Ishikawa (cell line): ENCODE data around the gene WNT11.
A peak's percentile ranks its signal among the peaks of the same experiment; 100 is the strongest.

Source experiments
- CEBPB ChIP-seq: IDR thresholded peaks from 2 replicates; pipeline ENCODE4 v1.6.1; 2012
- CREB1 ChIP-seq: IDR thresholded peaks from 2 replicates; pipeline ENCODE4 v1.6.1; 2012; ENCODE audit warnings: low read depth
- EGR1 ChIP-seq: IDR thresholded peaks from 2 replicates; pipeline ENCODE4 v1.6.1; 2012
- EP300 ChIP-seq: IDR thresholded peaks from 2 replicates; pipeline ENCODE4 v1.6.1; 2012; ENCODE audit warnings: borderline replicate concordance
- FOXM1 ChIP-seq: IDR thresholded peaks from 2 replicates; pipeline ENCODE4 v1.6.1; 2012; ENCODE audit warnings: low read depth, borderline replicate concordance
- NFIC ChIP-seq: IDR thresholded peaks from 2 replicates; pipeline ENCODE4 v1.6.1; 2012
- RAD21 ChIP-seq: IDR thresholded peaks from 2 replicates; pipeline ENCODE4 v1.6.1; 2012; ENCODE audit warnings: low read depth
- REST ChIP-seq: IDR thresholded peaks from 2 replicates; pipeline ENCODE4 v1.6.1; 2012; ENCODE audit warnings: low read depth, mild to moderate bottlenecking
- TAF1 ChIP-seq: IDR thresholded peaks from 2 replicates; pipeline ENCODE4 v1.6.1; 2012; ENCODE audit warnings: low read depth, mild to moderate bottlenecking
- TCF12 ChIP-seq: IDR thresholded peaks from 2 replicates; pipeline ENCODE4 v1.6.1; 2012; ENCODE audit warnings: low read depth
- TEAD4 ChIP-seq: IDR thresholded peaks from 2 replicates; pipeline ENCODE4 v1.6.1; 2012
- USF1 ChIP-seq: IDR thresholded peaks from 2 replicates; pipeline ENCODE4 v1.6.1; 2012
- YY1 ChIP-seq: IDR thresholded peaks from 2 replicates; pipeline ENCODE4 v1.6.1; 2012; ENCODE audit warnings: low read depth
- ZBTB7A ChIP-seq: IDR thresholded peaks from 2 replicates; pipeline ENCODE4 v1.6.1; 2012; ENCODE audit warnings: low read depth
- TF ChIP-seq, protein P1 (sequence below): IDR thresholded peaks from 2 replicates; pipeline ENCODE4 v1.6.1; 2012

WNT11 gene

DNA sequence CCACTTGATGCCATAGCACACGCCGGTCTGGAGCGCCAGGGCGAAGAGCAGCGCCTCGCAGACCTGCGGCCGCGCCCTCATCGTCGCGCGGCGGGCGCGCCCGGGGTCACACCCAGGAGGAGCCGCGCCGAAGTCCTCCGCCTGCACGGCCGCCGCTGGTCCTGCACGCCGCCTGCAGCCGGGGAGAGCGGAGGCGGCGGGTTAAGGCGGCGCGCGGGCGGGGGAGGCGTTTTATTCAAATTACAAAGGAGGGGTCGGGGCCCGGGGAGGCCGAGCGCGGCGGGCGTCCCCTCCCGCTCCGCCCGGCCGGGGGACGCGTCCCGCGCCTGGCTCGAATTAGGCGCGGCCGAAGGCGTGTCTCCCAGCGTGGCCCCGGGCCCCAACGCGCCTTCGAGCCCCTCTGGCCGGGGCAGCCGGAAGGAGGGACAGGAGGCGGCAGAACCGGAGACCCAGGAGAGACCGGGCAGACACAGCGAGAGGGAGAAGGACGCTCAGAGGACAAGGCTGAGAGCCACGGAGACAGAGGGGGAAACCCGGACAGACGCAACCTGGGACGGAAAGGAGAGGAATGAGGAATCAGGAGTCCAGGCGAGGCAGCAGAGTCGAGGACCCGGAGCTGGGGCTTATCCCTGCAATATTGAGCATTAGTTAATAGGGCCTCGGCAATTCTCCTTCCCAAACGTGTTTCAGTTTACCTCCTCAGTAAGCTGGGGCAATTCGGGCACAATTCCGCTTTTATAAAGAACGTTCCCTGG lies at the start of gene WNT11:
Gene WNT11 (minus strand): TSS at position 176 of the 755 bp plus-strand sequence. CDS start 95 bp downstream, at position 81.
- 0 out of 2 replicates have a peak, but pooled peaks have one; percentile 16 for TF ChIP-seq TEAD4
- TF ChIP-seq RAD21 = no peak
- TF ChIP-seq EGR1 = peak; percentile 83
- 0 out of 2 replicates have a peak, but pooled peaks have one; percentile 58 for TF ChIP-seq ZBTB7A
- TF ChIP-seq FOXM1 = no peak
- no peak; the same call in 1 of the 2 replicates for TF ChIP-seq NFIC
- TF ChIP-seq, protein P1, sequence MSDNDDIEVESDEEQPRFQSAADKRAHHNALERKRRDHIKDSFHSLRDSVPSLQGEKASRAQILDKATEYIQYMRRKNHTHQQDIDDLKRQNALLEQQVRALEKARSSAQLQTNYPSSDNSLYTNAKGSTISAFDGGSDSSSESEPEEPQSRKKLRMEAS = peak; percentile 78

- TF ChIP-seq, protein P1 = no peak
- TF ChIP-seq RAD21 (no peak), YY1 (no peak), EGR1 (no peak), TEAD4 (no peak), EP300 (no peak), CEBPB (no peak), TCF12 (no peak), ZBTB7A (no peak), CREB1 (no peak), USF1 (no peak), FOXM1 (no peak), REST (no peak), TAF1 (no peak), NFIC (no peak)
These were observed 47.1 kb upstream of the WNT11 start for GRCh38 chr11:76253416-76253815.

DNA sequence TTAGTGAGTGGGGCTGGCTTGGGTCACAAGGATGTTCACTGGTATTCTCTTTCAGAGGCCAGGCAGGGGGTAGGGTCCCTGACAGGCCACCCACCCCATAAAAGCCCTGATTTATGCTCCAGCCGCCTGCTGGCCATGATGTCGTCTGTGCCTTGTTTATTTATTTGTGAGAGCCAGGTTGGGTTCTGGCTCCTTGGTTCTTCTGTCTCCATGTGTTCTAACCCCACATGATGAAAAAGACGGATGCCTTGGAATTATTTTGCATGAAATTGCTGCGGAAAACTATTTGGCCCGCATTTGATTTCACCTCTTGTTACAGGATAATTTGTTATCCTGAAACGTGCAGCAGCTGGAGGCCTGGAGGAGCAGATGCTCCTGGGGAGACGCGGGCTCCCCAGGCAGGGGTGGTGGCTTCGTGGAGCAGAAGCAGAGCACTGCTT lies 46.3 kb upstream of the WNT11 start:
- TF ChIP-seq CREB1 (no peak), TCF12 (no peak), EGR1 (no peak), ZBTB7A (no peak), TEAD4 (no peak), EP300 (no peak), FOXM1 (no peak), RAD21 (no peak), NFIC (no peak), USF1 (no peak), YY1 (no peak), REST (no peak), CEBPB (no peak), TAF1 (no peak)
- TF ChIP-seq, protein P1 = no peak

DNA sequence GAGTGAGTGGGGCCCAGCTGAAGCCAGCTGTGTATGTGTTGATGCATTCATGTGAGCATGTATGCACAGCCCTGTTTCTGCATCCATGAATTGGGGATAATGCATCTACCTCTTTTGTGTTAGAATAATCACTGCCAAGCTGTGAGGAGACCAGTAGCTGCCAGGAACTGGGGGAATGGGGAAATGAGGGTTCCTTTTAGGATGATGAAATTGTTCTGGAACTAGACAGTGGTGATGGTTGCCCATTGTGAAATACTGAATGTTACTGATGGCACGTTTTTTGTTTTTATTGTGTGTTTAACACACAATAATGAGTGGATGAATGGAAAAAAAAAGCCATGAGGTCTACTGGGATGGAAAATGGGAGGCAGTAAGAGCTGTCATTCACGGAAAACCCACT lies 45.3 kb upstream of the WNT11 start:
- TF ChIP-seq TAF1 = no peak
- TF ChIP-seq, protein P1 = no peak
- no peak for TF ChIP-seq USF1
- no peak for TF ChIP-seq FOXM1
- no peak for TF ChIP-seq YY1
- TF ChIP-seq RAD21 = no peak
- no peak for TF ChIP-seq REST
- no peak for TF ChIP-seq TCF12
- TF ChIP-seq CEBPB = no peak
- TF ChIP-seq NFIC = no peak
- no peak for TF ChIP-seq CREB1
- TF ChIP-seq TEAD4 = no peak
- no peak for TF ChIP-seq EGR1
- TF ChIP-seq EP300 = no peak
- no peak for TF ChIP-seq ZBTB7A
